Kidney epithelial cell (primary cell): ENCODE results near the gene DRG2. TPM values are rescaled to one million over a fixed set of nuclear protein-coding genes. Genes with fewer than 3 reads are reported as not detected.

Experiments
- DNase-seq: peaks from one replicate; pipeline ENCODE4 v3.0.0-alpha.2; 2010; ENCODE audit warnings: low read depth
- H3K27me3 ChIP-seq: 2 replicates; pipeline ENCODE4 v1.6.0; 2011; ENCODE audit warnings: low read length; ENCODE audit not compliant: control insufficient read depth, insufficient read depth
- H3K36me3 ChIP-seq: 2 replicates; pipeline ENCODE4 v1.5.1; 2011; ENCODE audit warnings: low read length; ENCODE audit not compliant: control insufficient read depth, insufficient read depth
- H3K4me3 ChIP-seq: 2 replicates; pipeline ENCODE4 v1.5.1; 2011; ENCODE audit warnings: low read depth, mild to moderate bottlenecking, control low read depth, low read length
- total RNA-seq: library from RNA; depleted of rRNA; stranded (reverse); fragments of >200 nt; gene quantifications from 2 replicates; pipeline ENCODE4 v1.2.3, GENCODE V29; 2015
- TF ChIP-seq, protein P1 (sequence below): IDR thresholded peaks from 2 replicates; pipeline ENCODE4 v1.5.1; 2011; ENCODE audit warnings: mild to moderate bottlenecking, moderate library complexity, low read length, control low read depth, inconsistent platforms; ENCODE audit not compliant: insufficient read depth, poor library complexity, severe bottlenecking

Gene DRG2
- total RNA-seq, 1 donor from 2014 or later: 40.0 TPM

DNA sequence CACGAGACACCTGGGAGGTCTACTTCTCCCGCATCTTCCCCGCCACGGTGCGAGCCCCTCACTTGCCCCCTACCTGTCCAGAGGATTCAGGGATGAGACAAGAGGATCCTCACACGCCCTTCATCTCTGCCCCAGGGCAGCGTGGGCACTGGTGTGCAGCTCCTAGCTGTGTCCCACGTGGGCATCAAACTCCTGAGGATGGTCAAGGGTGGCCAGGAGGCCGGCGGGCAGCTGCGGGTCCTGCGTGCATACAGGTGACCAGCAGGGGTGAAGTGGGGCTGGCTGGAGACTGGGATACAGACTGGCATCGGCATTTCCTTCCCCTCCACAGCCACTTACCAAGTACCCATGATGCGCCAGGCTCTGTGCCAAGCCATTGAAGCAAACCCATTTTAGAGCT, 67.4 kb downstream of the DRG2 start:
- TF ChIP-seq, protein P1, sequence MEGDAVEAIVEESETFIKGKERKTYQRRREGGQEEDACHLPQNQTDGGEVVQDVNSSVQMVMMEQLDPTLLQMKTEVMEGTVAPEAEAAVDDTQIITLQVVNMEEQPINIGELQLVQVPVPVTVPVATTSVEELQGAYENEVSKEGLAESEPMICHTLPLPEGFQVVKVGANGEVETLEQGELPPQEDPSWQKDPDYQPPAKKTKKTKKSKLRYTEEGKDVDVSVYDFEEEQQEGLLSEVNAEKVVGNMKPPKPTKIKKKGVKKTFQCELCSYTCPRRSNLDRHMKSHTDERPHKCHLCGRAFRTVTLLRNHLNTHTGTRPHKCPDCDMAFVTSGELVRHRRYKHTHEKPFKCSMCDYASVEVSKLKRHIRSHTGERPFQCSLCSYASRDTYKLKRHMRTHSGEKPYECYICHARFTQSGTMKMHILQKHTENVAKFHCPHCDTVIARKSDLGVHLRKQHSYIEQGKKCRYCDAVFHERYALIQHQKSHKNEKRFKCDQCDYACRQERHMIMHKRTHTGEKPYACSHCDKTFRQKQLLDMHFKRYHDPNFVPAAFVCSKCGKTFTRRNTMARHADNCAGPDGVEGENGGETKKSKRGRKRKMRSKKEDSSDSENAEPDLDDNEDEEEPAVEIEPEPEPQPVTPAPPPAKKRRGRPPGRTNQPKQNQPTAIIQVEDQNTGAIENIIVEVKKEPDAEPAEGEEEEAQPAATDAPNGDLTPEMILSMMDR: no peak
- Histone ChIP-seq H3K27me3 (no peaks in the 10 kb centered on the region), H3K36me3 (no peaks in the 10 kb centered on the region), H3K4me3 (no peak overlapping the region)
- DNase-seq: no peak

DNA sequence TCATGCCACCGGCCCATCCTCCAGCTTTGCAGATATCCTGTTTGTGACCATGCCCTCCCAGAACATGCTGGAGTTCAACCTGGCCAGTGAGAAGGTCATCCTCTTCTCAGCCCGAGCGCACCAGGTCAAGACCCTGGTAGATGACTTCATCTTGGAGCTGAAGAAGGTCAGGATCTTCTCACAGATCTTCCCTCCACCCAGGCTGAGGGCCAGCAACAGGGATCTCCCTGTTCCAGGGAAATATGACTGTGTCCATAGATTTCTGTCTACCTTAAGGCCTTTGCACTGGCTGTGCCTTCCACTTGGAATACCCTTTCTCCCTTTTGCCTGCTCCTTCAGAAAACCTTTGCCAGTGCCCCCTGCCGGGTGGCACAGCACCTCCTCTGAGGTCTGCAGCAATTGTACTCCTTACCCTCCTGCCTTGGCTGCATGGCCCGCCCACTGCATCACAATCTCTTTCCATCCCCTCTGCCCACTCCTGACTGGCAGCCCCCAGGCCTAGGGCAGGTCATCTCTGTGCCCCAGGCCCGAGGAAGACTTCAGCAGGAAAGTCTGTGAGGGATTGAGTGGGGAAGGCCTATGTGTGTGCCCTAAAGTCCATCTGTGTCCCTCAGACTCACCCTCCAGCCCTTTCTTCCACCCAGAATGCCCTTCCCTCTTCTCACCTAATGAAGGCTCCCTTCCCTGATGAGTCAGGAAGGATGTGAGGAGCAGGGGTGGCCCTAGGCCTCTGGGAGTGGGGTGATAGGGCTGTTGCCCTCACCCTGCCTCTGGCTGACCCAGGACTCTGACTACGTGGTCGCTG, 68.6 kb downstream of the DRG2 start:
- Histone ChIP-seq H3K4me3 (no peak overlapping the region), H3K27me3 (no peaks in the 10 kb centered on the region), H3K36me3 (no peaks in the 10 kb centered on the region)
- no peak for DNase-seq
- TF ChIP-seq, protein P1: peak; percentile 20

DNA sequence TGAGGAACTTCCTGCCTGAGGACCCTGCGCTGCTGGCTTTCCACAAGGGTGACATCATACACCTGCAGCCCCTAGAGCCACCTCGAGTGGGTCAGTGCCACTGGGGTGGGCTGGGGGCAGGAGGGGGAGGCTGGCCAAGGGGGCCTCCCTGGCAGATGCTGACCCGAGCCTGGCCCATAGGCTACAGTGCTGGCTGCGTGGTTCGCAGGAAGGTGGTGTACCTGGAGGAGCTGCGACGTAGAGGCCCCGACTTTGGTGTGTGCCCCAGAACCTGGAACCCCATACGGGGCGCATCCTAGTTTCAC, 69.2 kb downstream of the DRG2 start:
- Histone ChIP-seq H3K36me3 (no peaks in the 10 kb centered on the region), H3K4me3 (no peak overlapping the region), H3K27me3 (no peaks in the 10 kb centered on the region)
- TF ChIP-seq, protein P1: no peak
- DNase-seq: no peak

Other genes starting within 250 kb of the DRG2 start
- gene TOM1L2, start 115.5 kb upstream of the DRG2 start, total RNA-seq: 16.3 and 17.7 TPM in 2 replicates
- gene DRC3, start 115.1 kb upstream of the DRG2 start, total RNA-seq: 3.9 and 17.7 TPM in 2 replicates
- 31.3 and 32.3 TPM in 2 replicates for gene ATPAF2, start 48.8 kb upstream of the DRG2 start, total RNA-seq
- gene GID4, start 48.5 kb upstream of the DRG2 start, total RNA-seq: 6.2 and 8.6 TPM in 2 replicates
- gene MYO15A, start 20.8 kb downstream of the DRG2 start, total RNA-seq: 0.21 and 0.33 TPM in 2 replicates
- 103 and 105 TPM in 2 replicates for gene ALKBH5, start 95.9 kb downstream of the DRG2 start, total RNA-seq
- 53.7 and 63.1 TPM in 2 replicates for gene LLGL1, start 137.7 kb downstream of the DRG2 start, total RNA-seq
- gene FLII, start 170.8 kb downstream of the DRG2 start, total RNA-seq: 512 and 579 TPM in 2 replicates
- 29.6 and 78.8 TPM in 2 replicates for gene MIEF2, start 172.7 kb downstream of the DRG2 start, total RNA-seq
- 28.2 and 35.6 TPM in 2 replicates for gene TOP3A, start 227.0 kb downstream of the DRG2 start, total RNA-seq
- 30.2 and 30.8 TPM in 2 replicates for gene SMCR8, start 227.3 kb downstream of the DRG2 start, total RNA-seq